GM19193 (cell line): ENCODE measurements around the gene HNRNPA3.

Experiments used
- POLR2A ChIP-seq: IDR thresholded peaks from 4 replicates; pipeline ENCODE4 v1.6.1; 2011; ENCODE audit not compliant: insufficient read depth, insufficient read length; ENCODE audit errors: extremely low read depth

The HNRNPA3 gene

GRCh38 chr2:177273408-177273807, 60.8 kb downstream of the HNRNPA3 start:
- TF ChIP-seq POLR2A = no peak
